Activated gamma-delta T cell treated with Interleukin-2 at 50 U/mL for 16 hours (primary cell): ENCODE results near the gene LGALS7B.
"Not testable (repeated sequence)": the region's sequence is repeated elsewhere in the genome, so short reads cannot be mapped to it uniquely, and the experiment has no call there.

Experiments
- DNase-seq: peaks from one replicate; pipeline ENCODE4 v3.0.0-alpha.2; 2020

Gene LGALS7B

GRCh38 chr19:38770228-38770948 lies 18.6 kb upstream of the LGALS7B start:
- not testable (repeated sequence) for DNase-seq

- DNase-seq: not testable (repeated sequence)
These were observed 18.1 kb upstream of the LGALS7B start for GRCh38 chr19:38770949-38771275.

- DNase-seq: not testable (repeated sequence)
These were observed 17.4 kb upstream of the LGALS7B start for GRCh38 chr19:38771569-38771968.

- no peak for DNase-seq
These were observed 15.4 kb upstream of the LGALS7B start, which contains the start of gene LGALS7 for GRCh38 chr19:38773469-38774177. LGALS7 (minus strand) TSS chr19:38773517; CDS start chr19:38773492, 25 bp downstream.

- DNase-seq: no peak
These were observed 14.6 kb upstream of the LGALS7B start for GRCh38 chr19:38774181-38774950.

- no peak for DNase-seq
These were observed 10.3 kb upstream of the LGALS7B start for GRCh38 chr19:38778733-38779132.

GRCh38 chr19:38780443-38780842 lies 8.6 kb upstream of the LGALS7B start:
- no peak for DNase-seq

- DNase-seq: no peak
These were observed 7.9 kb upstream of the LGALS7B start for GRCh38 chr19:38781058-38781457.

GRCh38 chr19:38782212-38782611 lies 6.8 kb upstream of the LGALS7B start:
- DNase-seq: not testable (repeated sequence)

- no peak for DNase-seq
These were observed 4.8 kb upstream of the LGALS7B start for GRCh38 chr19:38784224-38784623.

- DNase-seq: no peak
These were observed 3.8 kb upstream of the LGALS7B start for GRCh38 chr19:38785187-38785699.

- DNase-seq: not testable (repeated sequence)
These were observed 2.9 kb upstream of the LGALS7B start for GRCh38 chr19:38786061-38786460.

GRCh38 chr19:38786572-38787265 lies 2.3 kb upstream of the LGALS7B start:
- no peak for DNase-seq

GRCh38 chr19:38790507-38791403 lies 1.8 kb downstream of the LGALS7B start:
- not testable (repeated sequence) for DNase-seq

- not testable (repeated sequence) for DNase-seq
These were observed 2.6 kb downstream of the LGALS7B start for GRCh38 chr19:38791451-38792064.

GRCh38 chr19:38792250-38793111 lies 3.5 kb downstream of the LGALS7B start:
- peak; percentile 57 for DNase-seq

- no peak for DNase-seq
These were observed 4.2 kb downstream of the LGALS7B start for GRCh38 chr19:38793177-38793576.

GRCh38 chr19:38793671-38794070 lies 4.7 kb downstream of the LGALS7B start:
- DNase-seq: no peak

GRCh38 chr19:38795549-38795948 lies 6.5 kb downstream of the LGALS7B start:
- no peak for DNase-seq

- DNase-seq: no peak
These were observed 7.2 kb downstream of the LGALS7B start for GRCh38 chr19:38796154-38796553.
